OCI-LY7 (cell line): Measurements from ENCODE around the gene SP110. TPM values are rescaled to one million over a fixed set of nuclear protein-coding genes. Genes with fewer than 3 reads are reported as not detected.

Source experiments
- BruUV-seq: library from RNA; stranded (reverse); fragments of 400-500 nt; replicated peaks from 2 replicates; lab custom pipeline; 2021; lab: Mats Ljungman, UMichigan
- CTCF ChIA-PET: fragments of 300-600 bp; sonication (Branson Sonifier 250); formaldehyde crosslinking; loops from one replicate; lab custom pipeline; 2022; ENCODE audit warnings: antibody characterized with exemption; ENCODE audit not compliant: unreplicated experiment; lab: Charles Lee
- POLR2A ChIA-PET: fragments of 300-600 bp; sonication (Branson Sonifier 250); formaldehyde crosslinking; loops from one replicate; lab custom pipeline; 2022; ENCODE audit warnings: antibody characterized with exemption; lab: Charles Lee
- DNase-seq: peaks from one replicate; pipeline ENCODE4 v3.0.0-alpha.2; 2015; ENCODE audit warnings: low spot score
- H2AFZ ChIP-seq: fragments of 200-600 bp; sonication (generic), shearing (Covaris generic); 2 replicates; pipeline ENCODE4 v1.6.1; 2014; ENCODE audit warnings: mild to moderate bottlenecking, antibody characterized with exemption, low read length, moderate library complexity
- H3K27ac ChIP-seq: fragments of 200-600 bp; sonication (generic); 2 replicates; pipeline ENCODE4 v1.5.1; 2014; ENCODE audit warnings: mixed run types, low read depth, mild to moderate bottlenecking, moderate library complexity, low read length, inconsistent platforms; ENCODE audit not compliant: poor library complexity, severe bottlenecking
- H3K36me3 ChIP-seq: fragments of 200-600 bp; sonication (generic); 2 replicates; pipeline ENCODE4 v1.6.1; 2014; ENCODE audit warnings: mild to moderate bottlenecking, antibody characterized with exemption, low read length, moderate library complexity, mixed read lengths; ENCODE audit not compliant: insufficient read depth
- H3K4me1 ChIP-seq: fragments of 200-600 bp; sonication (generic); 2 replicates; pipeline ENCODE4 v1.5.1; 2014; ENCODE audit warnings: mild to moderate bottlenecking, low read length; ENCODE audit not compliant: insufficient read depth, poor library complexity, severe bottlenecking
- H3K4me2 ChIP-seq: fragments of 200-600 bp; sonication (generic); 2 replicates; pipeline ENCODE4 v1.6.1; 2014; ENCODE audit warnings: mild to moderate bottlenecking, low read length
- H3K4me3 ChIP-seq: fragments of 200-600 bp; sonication (generic); 2 replicates; pipeline ENCODE4 v1.5.1; 2014; ENCODE audit warnings: mild to moderate bottlenecking, low read depth, low read length; ENCODE audit not compliant: poor library complexity, severe bottlenecking
- H3K79me2 ChIP-seq: fragments of 200-600 bp; sonication (generic); 2 replicates; pipeline ENCODE4 v1.6.1; 2016; ENCODE audit warnings: low read depth, mild to moderate bottlenecking, low read length, moderate library complexity, mixed read lengths; ENCODE audit not compliant: insufficient read depth
- H3K9me2 ChIP-seq: fragments of 200-600 bp; sonication (generic); 2 replicates; pipeline ENCODE4 v1.6.1; 2016; ENCODE audit warnings: mild to moderate bottlenecking, low read length, mixed read lengths; ENCODE audit not compliant: insufficient read depth
- H3K9me3 ChIP-seq: fragments of 200-600 bp; sonication (generic); 2 replicates; pipeline ENCODE4 v1.6.1; 2014; ENCODE audit warnings: mild to moderate bottlenecking, mixed run types, low read length, mixed read lengths
- H4K20me1 ChIP-seq: fragments of 200-600 bp; sonication (generic); 2 replicates; pipeline ENCODE4 v1.6.1; 2014; ENCODE audit warnings: mild to moderate bottlenecking, antibody characterized with exemption, low read length, moderate library complexity, mixed read lengths; ENCODE audit not compliant: insufficient read depth
- CTCF ChIP-seq: fragments of 200-600 bp; sonication (generic); conservative IDR thresholded peaks from 2 replicates; pipeline ENCODE4 v1.5.1; 2014; ENCODE audit warnings: mild to moderate bottlenecking, antibody characterized with exemption, low read length, moderate library complexity, mixed read lengths
- EZH2phosphoT487 ChIP-seq: fragments of 200-600 bp; sonication (generic); IDR thresholded peaks from 2 replicates; pipeline ENCODE4 v1.6.1; 2018; ENCODE audit warnings: low read depth, borderline replicate concordance, mild to moderate bottlenecking, mixed run types, antibody characterized with exemption, low read length, moderate library complexity, mixed read lengths
- intact Hi-C: fragments of 100-400 bp; cut with micrococcal nuclease; formaldehyde crosslinking; loops from one replicate; pipeline ENCODE4 v1.10.0; 2022; ENCODE audit not compliant: unreplicated experiment
- total RNA-seq, 2 experiments: library from RNA; depleted of rRNA in 1 of 2; stranded (reverse); fragments of >200 nt in 1 of 2; shearing (Covaris generic) in 1 of 2; gene quantifications; 2 replicates each; pipeline ENCODE4 v1.2.3, GENCODE V29; 2014 to 2022

SP110 gene
- total RNA-seq, 2 experiments from 2014 or later: 9.3 to 15.7 TPM

DNA sequence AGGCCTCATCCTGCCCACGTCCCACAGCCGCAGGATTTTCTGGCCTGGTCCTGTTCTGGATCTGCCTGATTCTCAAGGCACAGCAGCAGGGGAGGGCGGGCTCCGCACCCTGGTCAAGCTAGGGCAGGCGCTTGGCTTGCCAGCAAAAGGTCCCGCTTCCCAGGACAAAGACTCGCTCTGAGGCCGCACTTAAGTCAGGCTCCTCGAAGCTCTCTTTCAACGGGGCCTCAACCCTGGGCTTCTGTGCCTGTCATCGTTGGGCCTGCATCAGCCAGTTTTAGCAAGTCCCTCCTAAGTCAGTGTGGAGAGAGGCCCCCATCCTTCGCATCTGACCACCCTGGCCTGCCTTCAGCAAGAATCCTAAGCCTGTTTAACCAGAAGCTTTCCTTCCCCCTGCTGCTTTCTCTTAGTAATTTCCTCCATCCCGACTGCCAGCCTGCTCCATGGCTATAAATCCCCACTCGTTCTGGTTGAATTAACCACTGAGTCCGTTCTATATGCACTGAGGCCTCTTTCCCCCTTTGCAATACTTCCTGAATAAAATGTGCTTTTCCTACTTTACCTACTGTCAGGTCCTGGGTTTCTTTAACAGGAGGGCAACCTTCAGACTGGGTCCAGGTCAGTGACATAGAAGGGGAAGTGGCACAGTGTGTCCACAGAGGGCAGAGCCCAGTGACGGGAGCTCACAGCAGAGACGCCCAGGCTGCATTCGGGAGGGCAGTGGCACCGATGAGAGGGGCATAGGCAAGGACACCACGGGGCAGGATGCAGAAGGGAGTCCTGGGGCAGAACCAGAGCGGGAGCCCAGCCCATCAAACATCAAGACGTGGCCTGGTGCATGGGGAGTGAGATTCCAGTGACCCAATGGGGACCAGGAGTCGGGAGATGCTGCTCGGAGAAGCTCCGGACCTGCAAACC is 62.7 kb downstream of the SP110 start:
- TF ChIP-seq CTCF: no peak
- TF ChIP-seq EZH2phosphoT487: no peak
- CTCF ChIA-PET: no interaction called here
- no peaks in the 10 kb centered on the region for H3K79me2 ChIP-seq
- no peaks in the 10 kb centered on the region for H4K20me1 ChIP-seq
- no peaks in the 10 kb centered on the region for H3K9me3 ChIP-seq
- no peaks in the 10 kb centered on the region for H3K36me3 ChIP-seq
- intact Hi-C loops: no loop called here
- BruUV-seq: no TSS peak
- H3K4me3 ChIP-seq: no peak overlapping the region
- no peak overlapping the region for H3K4me2 ChIP-seq
- no peak overlapping the region for H3K27ac ChIP-seq
- no peaks in the 10 kb centered on the region for H3K4me1 ChIP-seq
- POLR2A ChIA-PET: interaction anchor here (0.5 kb wide), 1 partner anchor 572 kb away, joined by 3 read pairs; no protein-coding TSS in a partner anchor
- H2AFZ ChIP-seq: no peak overlapping the region
- no peak for DNase-seq
- no peaks in the 10 kb centered on the region for H3K9me2 ChIP-seq

DNA sequence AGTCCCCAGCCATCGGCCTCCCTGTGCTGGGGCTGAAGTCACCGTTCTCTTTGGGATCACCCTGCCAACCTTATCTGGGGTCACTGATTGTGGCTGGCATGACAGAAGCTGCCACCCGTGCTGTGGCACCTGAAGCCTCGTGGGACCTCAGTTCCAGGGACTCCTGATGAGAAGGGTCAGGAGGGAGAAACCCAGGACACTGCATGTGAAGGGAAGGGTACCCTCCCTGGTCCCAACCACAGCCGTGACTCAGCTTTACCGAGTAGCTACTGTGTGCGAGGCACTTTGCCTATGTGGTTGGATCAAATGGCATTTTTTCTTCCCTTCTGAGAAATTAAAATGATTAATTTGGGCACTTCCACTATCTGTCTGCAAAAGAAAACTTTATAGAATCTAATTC is 64.4 kb downstream of the SP110 start:
- POLR2A ChIA-PET: no interaction called here

More for the DNA sequence above, 64.4 kb downstream of the SP110 start:
- CTCF ChIA-PET: no interaction called here
- Histone ChIP-seq H3K36me3 (no peaks in the 10 kb centered on the region), H3K4me2 (no peak overlapping the region), H3K4me1 (no peaks in the 10 kb centered on the region), H4K20me1 (no peaks in the 10 kb centered on the region), H3K27ac (no peak overlapping the region), H3K79me2 (no peaks in the 10 kb centered on the region), H3K9me2 (no peaks in the 10 kb centered on the region), H3K9me3 (no peaks in the 10 kb centered on the region), H3K4me3 (no peak overlapping the region), H2AFZ (no peak overlapping the region)
- intact Hi-C loops: no loop called here
- TF ChIP-seq CTCF (no peak), EZH2phosphoT487 (no peak)
- no peak for DNase-seq
- BruUV-seq: no TSS peak
